ENCODE results near the gene ABTB1.
A peak's percentile ranks its signal among the peaks of the same experiment; 100 is the strongest.
"Not testable (repeated sequence)": the region's sequence is repeated elsewhere in the genome, so short reads cannot be mapped to it uniquely, and the experiment has no call there.

ABTB1 gene

GRCh38 chr3:127697551-127698240 is 24.9 kb downstream of the ABTB1 start:
- Mint-ChIP-seq H3K27me3 (no peaks in the 10 kb centered on the region), H3K4me3 (peak overlapping the region; percentile 42), H3K36me3 (peaks cover 53% of the 10 kb centered on the region), H3K9me3 (no peaks in the 10 kb centered on the region), H3K27ac (peak overlapping the region; percentile 73), H3K4me1 (peaks cover 40% of the 10 kb centered on the region)
- peak; percentile 87 for ATAC-seq

- Mint-ChIP-seq H3K27ac (peak overlapping the region; percentile 73), H3K4me1 (peaks cover 34% of the 10 kb centered on the region), H3K9me3 (no peaks in the 10 kb centered on the region), H3K4me3 (no peak overlapping the region), H3K36me3 (peaks cover 52% of the 10 kb centered on the region), H3K27me3 (no peaks in the 10 kb centered on the region)
- ATAC-seq = no peak
Observed at GRCh38 chr3:127698286-127698685, 25.5 kb downstream of the ABTB1 start.

- H3K36me3 Mint-ChIP-seq = peaks cover 52% of the 10 kb centered on the region
- no peak overlapping the region for H3K4me3 Mint-ChIP-seq
- H3K4me1 Mint-ChIP-seq = peaks cover 30% of the 10 kb centered on the region
- ATAC-seq = no peak
- H3K27ac Mint-ChIP-seq = no peak overlapping the region
- H3K27me3 Mint-ChIP-seq = no peaks in the 10 kb centered on the region
- peaks cover 5% of the 10 kb centered on the region for H3K9me3 Mint-ChIP-seq
Observed at GRCh38 chr3:127698691-127699415, 26.1 kb downstream of the ABTB1 start.

- Mint-ChIP-seq H3K4me3 (no peak overlapping the region), H3K4me1 (peaks cover 31% of the 10 kb centered on the region), H3K36me3 (peaks cover 55% of the 10 kb centered on the region), H3K27ac (no peak overlapping the region), H3K27me3 (no peaks in the 10 kb centered on the region), H3K9me3 (peaks cover 5% of the 10 kb centered on the region)
- no peak for ATAC-seq
Observed at GRCh38 chr3:127699416-127700300, 26.9 kb downstream of the ABTB1 start.

GRCh38 chr3:127700406-127700805 is 27.7 kb downstream of the ABTB1 start:
- Mint-ChIP-seq H3K27me3 (no peaks in the 10 kb centered on the region), H3K36me3 (peaks cover 59% of the 10 kb centered on the region), H3K4me3 (no peak overlapping the region), H3K27ac (no peak overlapping the region), H3K4me1 (peaks cover 30% of the 10 kb centered on the region), H3K9me3 (peaks cover 8% of the 10 kb centered on the region)
- ATAC-seq = no peak

- Mint-ChIP-seq H3K9me3 (peaks cover 8% of the 10 kb centered on the region), H3K27ac (no peak overlapping the region), H3K4me1 (peaks cover 24% of the 10 kb centered on the region), H3K36me3 (peaks cover 69% of the 10 kb centered on the region), H3K27me3 (no peaks in the 10 kb centered on the region), H3K4me3 (no peak overlapping the region)
- no peak for ATAC-seq
Observed at GRCh38 chr3:127701280-127701911, 28.6 kb downstream of the ABTB1 start.

GRCh38 chr3:127702151-127702578 is 29.4 kb downstream of the ABTB1 start:
- H3K4me3 Mint-ChIP-seq = no peak overlapping the region
- ATAC-seq = no peak
- H3K27ac Mint-ChIP-seq = no peak overlapping the region
- H3K9me3 Mint-ChIP-seq = peaks cover 8% of the 10 kb centered on the region
- H3K4me1 Mint-ChIP-seq = peaks cover 17% of the 10 kb centered on the region
- H3K27me3 Mint-ChIP-seq = no peaks in the 10 kb centered on the region
- H3K36me3 Mint-ChIP-seq = peaks cover 74% of the 10 kb centered on the region

- H3K36me3 Mint-ChIP-seq = peaks cover 74% of the 10 kb centered on the region
- ATAC-seq, H3K4me3 Mint-ChIP-seq, H3K9me3 Mint-ChIP-seq, H3K27ac Mint-ChIP-seq, H3K4me1 Mint-ChIP-seq, H3K27me3 Mint-ChIP-seq: not testable (repeated sequence)
Observed at GRCh38 chr3:127704840-127705239, 32.1 kb downstream of the ABTB1 start.

- ATAC-seq = peak; percentile 16
- Mint-ChIP-seq H3K4me1 (peaks cover 6% of the 10 kb centered on the region), H3K27ac (no peak overlapping the region), H3K4me3 (no peak overlapping the region), H3K36me3 (peaks cover 71% of the 10 kb centered on the region), H3K9me3 (peaks cover 8% of the 10 kb centered on the region), H3K27me3 (no peaks in the 10 kb centered on the region)
Observed at GRCh38 chr3:127706312-127706711, 33.6 kb downstream of the ABTB1 start.

- Mint-ChIP-seq H3K9me3 (peaks cover 8% of the 10 kb centered on the region), H3K4me1 (peaks cover 6% of the 10 kb centered on the region)
Observed at GRCh38 chr3:127706785-127707351, 34.1 kb downstream of the ABTB1 start.

GRCh38 chr3:127707851-127708411 is 35.2 kb downstream of the ABTB1 start:
- Mint-ChIP-seq H3K36me3 (peaks cover 70% of the 10 kb centered on the region), H3K9me3 (peaks cover 8% of the 10 kb centered on the region), H3K4me3 (no peak overlapping the region), H3K27ac (no peak overlapping the region), H3K27me3 (no peaks in the 10 kb centered on the region), H3K4me1 (peaks cover 6% of the 10 kb centered on the region)
- no peak for ATAC-seq

More at GRCh38 chr3:127706785-127707351, 34.1 kb downstream of the ABTB1 start:
- Mint-ChIP-seq H3K4me3 (no peak overlapping the region), H3K27me3 (no peaks in the 10 kb centered on the region), H3K36me3 (peaks cover 65% of the 10 kb centered on the region), H3K27ac (no peak overlapping the region)
- ATAC-seq = peak; percentile 48

- H3K36me3 Mint-ChIP-seq = peaks cover 70% of the 10 kb centered on the region
- H3K4me1 Mint-ChIP-seq = peaks cover 6% of the 10 kb centered on the region
- H3K9me3 Mint-ChIP-seq = peaks cover 3% of the 10 kb centered on the region
- ATAC-seq = no peak
- no peaks in the 10 kb centered on the region for H3K27me3 Mint-ChIP-seq
- H3K4me3 Mint-ChIP-seq = no peak overlapping the region
- H3K27ac Mint-ChIP-seq = no peak overlapping the region
Observed at GRCh38 chr3:127708837-127709236, 36.1 kb downstream of the ABTB1 start.

GRCh38 chr3:127709320-127710060 is 36.7 kb downstream of the ABTB1 start:
- Mint-ChIP-seq H3K27ac (no peak overlapping the region), H3K9me3 (peaks cover 3% of the 10 kb centered on the region), H3K36me3 (peaks cover 69% of the 10 kb centered on the region), H3K4me3 (no peak overlapping the region), H3K27me3 (no peaks in the 10 kb centered on the region), H3K4me1 (peaks cover 3% of the 10 kb centered on the region)
- ATAC-seq = no peak
